H1 (cell line): ENCODE results near the gene STX10. TPM values are rescaled to one million over a fixed set of nuclear protein-coding genes. Genes with fewer than 3 reads are reported as not detected.

ENCODE experiments used
- GTF2F1 ChIP-seq: IDR thresholded peaks from 2 replicates; pipeline ENCODE4 v1.6.1; 2012; ENCODE audit warnings: low read depth, low read length, improper control_type of control experiment, borderline replicate concordance
- POLR2A ChIP-seq, 2 experiments: IDR thresholded peaks; 1 replicate in 1 of 2; 2 replicates in 1 of 2; pipeline ENCODE4 v1.6.1; 2011; ENCODE audit warnings: low read depth in 2 of 2, low read length in 2 of 2, mild to moderate bottlenecking in 2 of 2; ENCODE audit errors: control extremely low read depth in 1 of 2
- polyA plus RNA-seq, 7 experiments: library from polyadenylated mRNA; depleted of rRNA in 3 of 7; stranded (reverse) in 5 of 7; unstranded in 2 of 7; fragments of >200 nt in 5 of 7; fragments of 200-250 nt in 2 of 7; gene quantifications; 1 replicate in 5 of 7; 2 replicates in 1 of 7; 4 replicates in 1 of 7; pipeline versions ENCODE4 v1.2.1 to v1.2.3, GENCODE V29; 2011 to 2013; ENCODE audit warnings: missing spikeins in 2 of 7, mixed read lengths in 2 of 7
- total RNA-seq: library from RNA; stranded (reverse); fragmentation: NEBNext Ultra II Directional; extraction: Animal tissue kit (Norgen Biotek cat#: 25700); gene quantifications from 2 replicates; pipeline ENCODE4 v1.2.1, GENCODE V29; 2021

Gene STX10
- total and polyA plus RNA-seq, 2 of the 8 experiments (the other 6 are each of a cell fraction or from before 2014, with no cell fraction given) = 53.0 to 80.1 TPM

DNA sequence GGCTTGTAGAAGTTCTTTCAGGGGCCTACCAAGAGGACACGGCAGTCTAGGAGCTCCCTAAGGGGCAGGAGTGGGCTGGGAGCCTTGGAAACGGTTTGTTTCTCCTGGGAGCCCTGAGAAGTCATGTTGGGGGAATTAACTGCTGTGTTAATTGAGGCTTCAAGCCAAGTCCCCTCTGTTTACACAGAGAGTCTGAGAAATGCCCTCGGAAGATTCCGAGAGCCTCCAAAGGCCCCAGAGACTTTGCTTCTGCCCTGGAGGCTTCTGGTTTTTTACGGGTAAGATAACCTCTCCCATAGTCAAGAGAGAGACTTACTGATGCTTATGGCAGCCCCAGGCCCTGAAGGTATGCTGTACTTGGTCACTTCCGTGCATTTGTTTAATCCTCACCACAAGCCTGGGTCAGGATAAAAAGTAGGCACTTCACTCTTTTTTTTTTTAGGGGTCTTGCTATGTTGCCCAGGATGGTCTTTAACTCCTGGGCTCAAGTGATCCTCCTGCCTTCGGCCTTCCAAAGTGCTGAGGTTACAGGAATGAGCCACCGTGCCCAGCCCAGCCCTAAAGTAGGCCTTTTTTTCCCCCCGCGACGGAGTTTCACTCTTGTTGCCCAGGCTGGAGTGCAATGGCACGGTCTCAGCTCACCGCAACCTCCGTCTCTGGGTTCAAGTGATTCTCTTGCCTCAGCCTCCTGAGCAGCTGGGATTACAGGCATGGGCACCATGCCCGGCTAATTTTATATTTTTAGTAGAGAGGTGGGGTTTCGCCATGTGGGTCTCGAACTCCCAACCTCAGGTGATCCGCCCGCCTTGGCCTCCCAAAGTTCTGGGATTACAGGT, 15.2 kb upstream of the STX10 start (continued):
- TF ChIP-seq GTF2F1 (no peak), POLR2A (IDR thresholded peaks at IDR 0.05; ENCODE audit: control extremely low read depth in 1 of 2, low read depth in 2 of 2, low read length in 2 of 2) (no peak)
